ENCODE measurements around the gene GNG2. TPM values are rescaled to one million over a fixed set of nuclear protein-coding genes. Genes with fewer than 3 reads are reported as not detected.

The GNG2 gene
- total RNA-seq, 1 experiment from 2014 or later, result 7.0 TPM

- Mint-ChIP-seq H3K4me1 (peaks cover 17 to 21% of the 10 kb centered on the region in 2 experiments), H3K4me3 (no peak overlapping the region), H3K27ac (peak overlapping the region in 1 of 3 experiments; percentile 70; a peak in 2 of 7 replicates), H3K36me3 (ENCODE audit: insufficient read depth in 1 of 3, low read depth in 3 of 3) (peaks cover 32 to 88% (median 74%) of the 10 kb centered on the region in 3 experiments), H3K27me3 (ENCODE audit: low read depth) (no peaks in the 10 kb centered on the region), H3K9me3 (no peaks in the 10 kb centered on the region)
- no peak overlapping the region for H2BK20ac ChIP-seq (ENCODE audit: low read depth, low read length, poor library complexity, severe bottlenecking)
- WGBS (ENCODE audit: extremely low coverage, insufficient read length, low lambda C conversion rate), result no CpG with 5 or more reads among the region's 1 CpG
- no peak overlapping the region for H2BK120ac ChIP-seq (ENCODE audit: low read depth, low read length, poor library complexity, severe bottlenecking)
- H3K27ac ChIP-seq (ENCODE audit: insufficient read length, low read depth, low read length), result no peak overlapping the region
- no peaks in the 10 kb centered on the region for H3K4me1 ChIP-seq (ENCODE audit: insufficient read depth, low read length)
- no peak for TF ChIP-seq CTCF (conservative IDR thresholded peaks at IDR 0.05)
- H4K91ac ChIP-seq (ENCODE audit: insufficient read length, low read depth, low read length), result no peak overlapping the region
- no peaks in the 10 kb centered on the region for H3K23me2 ChIP-seq (ENCODE audit: insufficient read length, low read depth, low read length, poor library complexity, severe bottlenecking)
- no peak for DNase-seq
- no peak overlapping the region for H3K23ac ChIP-seq (ENCODE audit: insufficient read length, low read depth, low read length)
- H3K4me2 ChIP-seq (ENCODE audit: insufficient read depth, insufficient read length, low read length), result no peak overlapping the region
- no peaks in the 10 kb centered on the region for H4K20me1 ChIP-seq (ENCODE audit: control insufficient read depth, insufficient read depth, insufficient read length)
- H4K5ac ChIP-seq (ENCODE audit: insufficient read length, low read depth, low read length), result no peak overlapping the region
- no peak overlapping the region for H3T11ph ChIP-seq (ENCODE audit: low read length)
- no peak overlapping the region for H3K4ac ChIP-seq (ENCODE audit: low read depth, low read length)
- H2BK15ac ChIP-seq (ENCODE audit: low read depth, low read length), result no peak overlapping the region
- H2BK12ac ChIP-seq (ENCODE audit: insufficient read length, low read depth, low read length), result no peak overlapping the region
- H3K14ac ChIP-seq (ENCODE audit: insufficient read depth, low read length), result no peak overlapping the region
- no peaks in the 10 kb centered on the region for H3K9me3 ChIP-seq (ENCODE audit: control insufficient read depth, low read depth, low read length)
- no peak overlapping the region for H3K9ac ChIP-seq (ENCODE audit: extremely low read depth, insufficient read length, low read length)
- H2AFZ ChIP-seq (ENCODE audit: low read length), result no peak overlapping the region
- no peaks in the 10 kb centered on the region for H3K79me1 ChIP-seq (ENCODE audit: insufficient read depth, low read depth, low read length, poor library complexity, severe bottlenecking)
- H2AK5ac ChIP-seq (ENCODE audit: insufficient read length, low read length), result no peak overlapping the region
- no peak overlapping the region for H3K56ac ChIP-seq (ENCODE audit: insufficient read length, low read depth, low read length)
- H4K8ac ChIP-seq (replicated peaks; ENCODE audit: insufficient read length, low read depth, low read length), result no peak overlapping the region
- no peak overlapping the region for H2BK5ac ChIP-seq (ENCODE audit: insufficient read length, low read length)
- no peaks in the 10 kb centered on the region for H3K27me3 ChIP-seq (ENCODE audit: insufficient read depth, low read length)
- H3K18ac ChIP-seq (ENCODE audit: insufficient read length, low read depth, low read length), result no peak overlapping the region
- no peaks in the 10 kb centered on the region for H3K79me2 ChIP-seq (ENCODE audit: insufficient read depth, low read length)
These were observed 146.8 kb downstream of the GNG2 start for GRCh38 chr14:52007211-52007610.
